ENCODE results near the gene SLC46A2. TPM values are rescaled to one million over a fixed set of nuclear protein-coding genes. Genes with fewer than 3 reads are reported as not detected.

SLC46A2 gene
- total RNA-seq, 2 experiments from 2014 or later = not detected

DNA sequence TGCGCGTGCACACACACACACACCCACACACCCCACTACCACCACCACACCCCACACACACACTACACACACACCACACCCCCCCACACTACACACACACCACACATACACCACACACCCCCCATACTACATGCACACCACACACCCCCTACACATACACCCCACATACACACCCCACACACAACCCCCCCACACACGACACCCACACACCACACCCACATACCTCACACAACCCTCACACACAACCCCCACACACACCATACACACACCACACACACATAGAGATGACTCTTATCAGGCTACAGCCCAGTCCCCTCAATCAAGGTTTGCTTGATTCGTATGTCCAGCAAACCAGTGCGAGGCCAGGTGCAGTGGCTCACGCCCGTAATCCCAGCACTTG lies 25.7 kb downstream of the SLC46A2 start:
- Histone ChIP-seq H4K20me1 (ENCODE audit: insufficient read depth, low read length) (0 out of 2 replicates have a peak, but pooled peaks cover 7% of the 10 kb centered on the region), H3K27ac (ENCODE audit: low read depth, low read length, poor library complexity, severe bottlenecking) (no peak overlapping the region), H3K9me2 (ENCODE audit: insufficient read depth, low read length) (no peaks in the 10 kb centered on the region), H3K4me3 (ENCODE audit: low read depth, low read length, poor library complexity, severe bottlenecking) (no peak overlapping the region), H3K4me1 (ENCODE audit: insufficient read depth, low read length, poor library complexity, severe bottlenecking) (peaks cover 13% of the 10 kb centered on the region), H3K4me2 (ENCODE audit: low read length) (no peak overlapping the region), H3K36me3 (ENCODE audit: insufficient read depth, low read length) (no peaks in the 10 kb centered on the region), H2AFZ (ENCODE audit: low read length) (no peak overlapping the region), H3K79me2 (ENCODE audit: insufficient read depth, low read depth, low read length) (no peaks in the 10 kb centered on the region), H3K9me3 (ENCODE audit: low read length) (no peaks in the 10 kb centered on the region)
- POLR2A ChIA-PET = no interaction called here
- no TSS peak for BruUV-seq (replicated peaks)
- TF ChIP-seq EZH2phosphoT487 (IDR thresholded peaks at IDR 0.05; ENCODE audit: borderline replicate concordance, low read depth, low read length) (no peak), CTCF (conservative IDR thresholded peaks at IDR 0.05; ENCODE audit: low read length) (no peak)
- DNase-seq (ENCODE audit: low spot score) = no peak
- intact Hi-C loops (cut with micrococcal nuclease; ENCODE audit: unreplicated experiment) = no loop called here
- CTCF ChIA-PET (ENCODE audit: unreplicated experiment) = no interaction called here

DNA sequence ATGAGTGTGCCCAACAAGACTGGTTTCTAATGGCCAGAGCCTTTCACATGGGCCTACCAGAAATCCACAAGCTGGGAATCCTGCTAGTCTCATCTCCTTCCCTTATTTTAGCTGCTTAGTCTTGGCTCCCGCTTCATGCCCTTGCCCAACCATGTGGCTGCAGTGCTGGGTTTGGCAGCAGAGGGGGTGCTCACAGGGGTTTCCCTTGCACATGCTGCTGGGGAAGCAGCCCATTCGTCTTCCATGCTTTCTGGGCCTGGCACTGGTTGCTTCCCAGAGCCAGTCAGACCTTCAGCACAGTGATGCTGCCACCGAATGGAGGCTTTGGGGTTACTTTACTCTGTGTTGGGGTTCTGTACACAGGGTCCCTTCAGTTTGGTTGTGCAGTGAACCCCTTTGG lies 26.3 kb downstream of the SLC46A2 start:
- Histone ChIP-seq H2AFZ (ENCODE audit: low read length) (no peak overlapping the region), H3K4me3 (ENCODE audit: low read depth, low read length, poor library complexity, severe bottlenecking) (no peak overlapping the region), H4K20me1 (ENCODE audit: insufficient read depth, low read length) (0 out of 2 replicates have a peak, but pooled peaks cover 7% of the 10 kb centered on the region), H3K9me2 (ENCODE audit: insufficient read depth, low read length) (no peaks in the 10 kb centered on the region), H3K4me2 (ENCODE audit: low read length) (no peak overlapping the region), H3K36me3 (ENCODE audit: insufficient read depth, low read length) (no peaks in the 10 kb centered on the region), H3K27ac (ENCODE audit: low read depth, low read length, poor library complexity, severe bottlenecking) (no peak overlapping the region), H3K79me2 (ENCODE audit: insufficient read depth, low read depth, low read length) (no peaks in the 10 kb centered on the region), H3K9me3 (ENCODE audit: low read length) (no peaks in the 10 kb centered on the region), H3K4me1 (ENCODE audit: insufficient read depth, low read length, poor library complexity, severe bottlenecking) (peaks cover 15% of the 10 kb centered on the region)
- no peak for DNase-seq (ENCODE audit: low spot score)
- TF ChIP-seq EZH2phosphoT487 (IDR thresholded peaks at IDR 0.05; ENCODE audit: borderline replicate concordance, low read depth, low read length) (no peak), CTCF (conservative IDR thresholded peaks at IDR 0.05; ENCODE audit: low read length) (no peak)
- intact Hi-C loops (cut with micrococcal nuclease; ENCODE audit: unreplicated experiment) = no loop called here
- ChIA-PET POLR2A (no interaction called here), CTCF (ENCODE audit: unreplicated experiment) (no interaction called here)
- no TSS peak for BruUV-seq (replicated peaks)

- Histone ChIP-seq H3K36me3 (ENCODE audit: insufficient read depth, low read length) (no peaks in the 10 kb centered on the region), H3K27ac (ENCODE audit: low read depth, low read length, poor library complexity, severe bottlenecking) (no peak overlapping the region), H3K9me3 (ENCODE audit: low read length) (no peaks in the 10 kb centered on the region), H3K4me2 (ENCODE audit: low read length) (no peak overlapping the region), H3K4me1 (ENCODE audit: insufficient read depth, low read length, poor library complexity, severe bottlenecking) (peaks cover 21% of the 10 kb centered on the region), H4K20me1 (ENCODE audit: insufficient read depth, low read length) (0 out of 2 replicates have a peak, but pooled peaks cover 7% of the 10 kb centered on the region), H2AFZ (ENCODE audit: low read length) (no peak overlapping the region), H3K9me2 (ENCODE audit: insufficient read depth, low read length) (no peaks in the 10 kb centered on the region), H3K79me2 (ENCODE audit: insufficient read depth, low read depth, low read length) (no peaks in the 10 kb centered on the region), H3K4me3 (ENCODE audit: low read depth, low read length, poor library complexity, severe bottlenecking) (no peak overlapping the region)
- intact Hi-C loops (cut with micrococcal nuclease; ENCODE audit: unreplicated experiment) = no loop called here
- TF ChIP-seq EZH2phosphoT487 (IDR thresholded peaks at IDR 0.05; ENCODE audit: borderline replicate concordance, low read depth, low read length) (no peak), CTCF (conservative IDR thresholded peaks at IDR 0.05; ENCODE audit: low read length) (no peak)
- CTCF ChIA-PET (ENCODE audit: unreplicated experiment) = no interaction called here
- no TSS peak for BruUV-seq (replicated peaks)
- DNase-seq (ENCODE audit: low spot score) = no peak
- POLR2A ChIA-PET = no interaction called here
Observed at GRCh38 chr9:112863746-112864145, 26.9 kb downstream of the SLC46A2 start.

Data from OCI-LY7 (cell line).